ENCODE results near the gene LRRC8A. TPM values are rescaled to one million over a fixed set of nuclear protein-coding genes. Genes with fewer than 3 reads are reported as not detected.

Gene LRRC8A
- total and polyA plus RNA-seq, 2 of the 4 experiments (the other 2 are of a cell fraction): 42.8 to 60.9 TPM

- no peak overlapping the region for H3K56ac ChIP-seq (ENCODE audit: extremely low read depth, insufficient read depth, low read length)
- H3K36me3 ChIP-seq (ENCODE audit: control insufficient read depth, insufficient read depth, low read length): peaks cover 41% of the 10 kb centered on the region
- H2AFZ ChIP-seq (replicated peaks; ENCODE audit: low read length, poor library complexity): no peak overlapping the region
- H3K27me3 ChIP-seq (ENCODE audit: control insufficient read depth, insufficient read depth, low read length): no peaks in the 10 kb centered on the region
- POLR2A ChIA-PET (ENCODE audit: unreplicated experiment): no interaction called here
- peak overlapping the region; percentile 25 for H2BK20ac ChIP-seq (ENCODE audit: low read depth, low read length)
- no peak overlapping the region for H3K18ac ChIP-seq (ENCODE audit: low read depth, low read length)
- H2BK120ac ChIP-seq (ENCODE audit: low read depth, low read length): peak overlapping the region; percentile 38; the same call in 1 of the 2 replicates
- H3K14ac ChIP-seq (replicated peaks; ENCODE audit: low read depth, low read length): no peak overlapping the region; the same call in 1 of the 2 replicates
- TF ChIP-seq MXI1 (IDR thresholded peaks at IDR 0.05; ENCODE audit: borderline replicate concordance, low read depth, low read length): no peak
- TF ChIP-seq MAFK (IDR thresholded peaks at IDR 0.05; ENCODE audit: low read depth, low read length): no peak
- no peak for TF ChIP-seq ELK1 (IDR thresholded peaks at IDR 0.05; ENCODE audit: borderline replicate concordance, low read depth, low read length)
- TF ChIP-seq, protein P1, sequence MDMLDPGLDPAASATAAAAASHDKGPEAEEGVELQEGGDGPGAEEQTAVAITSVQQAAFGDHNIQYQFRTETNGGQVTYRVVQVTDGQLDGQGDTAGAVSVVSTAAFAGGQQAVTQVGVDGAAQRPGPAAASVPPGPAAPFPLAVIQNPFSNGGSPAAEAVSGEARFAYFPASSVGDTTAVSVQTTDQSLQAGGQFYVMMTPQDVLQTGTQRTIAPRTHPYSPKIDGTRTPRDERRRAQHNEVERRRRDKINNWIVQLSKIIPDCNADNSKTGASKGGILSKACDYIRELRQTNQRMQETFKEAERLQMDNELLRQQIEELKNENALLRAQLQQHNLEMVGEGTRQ (IDR thresholded peaks at IDR 0.05; ENCODE audit: low read depth, low read length): no peak
- no peak for TF ChIP-seq MAZ (IDR thresholded peaks at IDR 0.05; ENCODE audit: borderline replicate concordance, low read depth, low read length)
- no peak for TF ChIP-seq FOS (IDR thresholded peaks at IDR 0.05; ENCODE audit: low read depth, low read length)
- TF ChIP-seq NFE2L2 (IDR thresholded peaks at IDR 0.05; ENCODE audit: low read depth, low read length): no peak
- TF ChIP-seq POLR2A (IDR thresholded peaks at IDR 0.05; ENCODE audit: low read depth, low read length): no peak
- no peak for TF ChIP-seq RCOR1 (IDR thresholded peaks at IDR 0.05; ENCODE audit: insufficient replicate concordance, low read length)
- TF ChIP-seq BHLHE40 (IDR thresholded peaks at IDR 0.05; ENCODE audit: low read depth, low read length): no peak
- no peak for TF ChIP-seq RFX5 (IDR thresholded peaks at IDR 0.05; ENCODE audit: low read depth, low read length)
- no peak for TF ChIP-seq CHD1 (IDR thresholded peaks at IDR 0.05; ENCODE audit: low read depth, low read length)
- TF ChIP-seq CEBPB (IDR thresholded peaks at IDR 0.05; ENCODE audit: low read depth, low read length): no peak
- TF ChIP-seq RAD21 (IDR thresholded peaks at IDR 0.05; ENCODE audit: low read length): no peak
- no peak for TF ChIP-seq SMC3 (IDR thresholded peaks at IDR 0.05; ENCODE audit: low read depth, low read length)
- TF ChIP-seq, protein P2, sequence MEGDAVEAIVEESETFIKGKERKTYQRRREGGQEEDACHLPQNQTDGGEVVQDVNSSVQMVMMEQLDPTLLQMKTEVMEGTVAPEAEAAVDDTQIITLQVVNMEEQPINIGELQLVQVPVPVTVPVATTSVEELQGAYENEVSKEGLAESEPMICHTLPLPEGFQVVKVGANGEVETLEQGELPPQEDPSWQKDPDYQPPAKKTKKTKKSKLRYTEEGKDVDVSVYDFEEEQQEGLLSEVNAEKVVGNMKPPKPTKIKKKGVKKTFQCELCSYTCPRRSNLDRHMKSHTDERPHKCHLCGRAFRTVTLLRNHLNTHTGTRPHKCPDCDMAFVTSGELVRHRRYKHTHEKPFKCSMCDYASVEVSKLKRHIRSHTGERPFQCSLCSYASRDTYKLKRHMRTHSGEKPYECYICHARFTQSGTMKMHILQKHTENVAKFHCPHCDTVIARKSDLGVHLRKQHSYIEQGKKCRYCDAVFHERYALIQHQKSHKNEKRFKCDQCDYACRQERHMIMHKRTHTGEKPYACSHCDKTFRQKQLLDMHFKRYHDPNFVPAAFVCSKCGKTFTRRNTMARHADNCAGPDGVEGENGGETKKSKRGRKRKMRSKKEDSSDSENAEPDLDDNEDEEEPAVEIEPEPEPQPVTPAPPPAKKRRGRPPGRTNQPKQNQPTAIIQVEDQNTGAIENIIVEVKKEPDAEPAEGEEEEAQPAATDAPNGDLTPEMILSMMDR (conservative IDR thresholded peaks at IDR 0.05; ENCODE audit: low read depth, low read length): no peak
- no peak for DNase-seq
- dilution Hi-C loops (cut with HindIII; ENCODE audit: low sequenced_read_pairs, unreplicated experiment): no loop called here
- no peak overlapping the region for H3K4me2 ChIP-seq (ENCODE audit: low read depth, low read length)
- peak overlapping the region; percentile 39 for H3K4ac ChIP-seq (ENCODE audit: low read depth, low read length)
- ATAC-seq (ENCODE audit: low read depth): no peak
- peaks cover 34% of the 10 kb centered on the region for H3K9me1 ChIP-seq (ENCODE audit: insufficient read depth, low read length)
- H3K23ac ChIP-seq (ENCODE audit: low read depth, low read length): no peak overlapping the region
- peak overlapping the region; percentile 29; the same call in 1 of the 2 replicates for H2AK5ac ChIP-seq (ENCODE audit: low read depth, low read length)
- no peak overlapping the region; the same call in 1 of the 2 replicates for H3K27ac ChIP-seq (ENCODE audit: insufficient read depth, low read length)
- CTCF ChIA-PET: no interaction called here
- intact Hi-C loops (cut with micrococcal nuclease): no loop called here
- H3K4me3 ChIP-seq (ENCODE audit: insufficient read depth, low read depth, low read length): no peak overlapping the region
- no peak overlapping the region for H4K5ac ChIP-seq (ENCODE audit: low read depth, low read length)
- BruUV-seq (replicated peaks): no TSS peak
- in situ Hi-C loops (cut with MboI; ENCODE audit: low sequenced_read_pairs): no loop called here
- peaks cover 29% of the 10 kb centered on the region for H3K4me1 ChIP-seq (ENCODE audit: control insufficient read depth, insufficient read depth, low read length)
- H4K20me1 ChIP-seq (ENCODE audit: insufficient read depth, low read length): no peaks in the 10 kb centered on the region; the same call in none of the 2 replicates
- WGBS, 2 experiments (ENCODE audit: extremely low coverage in 2 of 2, insufficient read length in 1 of 2): 100% methylated on average over 1 of the region's 4 CpGs; no CpG with 5 or more reads in 1 of the 2 experiments
- H3K79me1 ChIP-seq (ENCODE audit: low read depth in 1 of 2, low read length in 2 of 2): peaks cover 38 to 95% of the 10 kb centered on the region in 2 experiments; a peak in 3 of 4 replicates
- no peaks in the 10 kb centered on the region for H3K9me3 ChIP-seq (ENCODE audit: control insufficient read depth, insufficient read depth, low read length)
- H2BK5ac ChIP-seq (ENCODE audit: low read depth, low read length, poor library complexity, severe bottlenecking): peak overlapping the region; percentile 55
- H4K91ac ChIP-seq (ENCODE audit: insufficient read depth, low read depth, low read length): peak overlapping the region; percentile 15
- H4K8ac ChIP-seq (ENCODE audit: low read depth in 2 of 2, low read length in 2 of 2): peak overlapping the region in 1 of 2 experiments; percentile 39; a peak in 1 of 4 replicates
- no peak overlapping the region for H3K9ac ChIP-seq (ENCODE audit: low read depth, low read length)
- H2AK9ac ChIP-seq (replicated peaks; ENCODE audit: low read depth, low read length, poor library complexity): peak overlapping the region; percentile 84
- H2BK15ac ChIP-seq (ENCODE audit: low read depth, low read length): no peak overlapping the region
Measured at GRCh38 chr9:128909859-128910258, 27.9 kb downstream of the LRRC8A start.
